GM21447 (cell line): ENCODE results near the gene DUSP23.

Experiments used
- ATAC-seq: cut with Tn5 transposase; IDR thresholded peaks from one replicate; pipeline ENCODE4 v1.9.1; 2021; ENCODE audit not compliant: unreplicated experiment

Gene DUSP23

DNA sequence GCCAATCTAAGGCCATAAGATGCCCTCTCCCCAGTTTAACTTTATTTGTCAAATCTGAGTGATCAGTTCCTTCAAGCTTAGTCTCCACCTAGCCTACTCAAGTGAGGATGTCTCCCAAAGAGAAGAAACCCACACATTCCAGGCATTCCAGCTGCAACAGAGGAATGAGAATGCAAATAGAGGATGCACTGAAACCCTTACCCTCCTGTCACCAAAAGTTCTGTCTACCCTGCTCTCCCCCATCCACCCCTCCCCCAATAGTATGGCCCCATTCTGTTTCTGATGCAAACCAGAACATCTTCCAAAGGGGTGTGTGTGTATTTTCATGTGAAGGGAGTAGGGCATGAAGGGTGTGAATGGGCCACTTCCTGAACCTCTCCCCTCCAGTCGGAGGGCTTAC, 3.0 kb downstream of the DUSP23 start:
- ATAC-seq, result no peak

DNA sequence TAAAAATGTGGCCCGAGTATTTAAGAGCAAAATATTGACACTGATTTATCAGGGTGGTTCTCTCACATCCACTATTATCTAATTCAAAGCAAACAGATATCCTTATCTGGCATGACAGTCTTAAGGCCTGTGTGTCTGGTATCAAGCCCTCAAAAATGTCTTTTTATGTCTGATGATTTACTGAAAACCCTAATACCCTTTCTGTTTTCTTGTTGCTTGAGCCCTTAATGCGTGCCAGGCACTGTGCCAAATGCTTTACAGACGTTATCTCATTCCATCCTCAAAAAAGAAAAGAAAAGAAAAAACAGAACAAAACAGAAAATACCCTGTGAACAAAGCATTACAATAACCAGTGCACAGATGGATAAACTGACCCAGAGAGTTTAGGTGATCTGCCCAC, 5.7 kb downstream of the DUSP23 start:
- no peak for ATAC-seq

DNA sequence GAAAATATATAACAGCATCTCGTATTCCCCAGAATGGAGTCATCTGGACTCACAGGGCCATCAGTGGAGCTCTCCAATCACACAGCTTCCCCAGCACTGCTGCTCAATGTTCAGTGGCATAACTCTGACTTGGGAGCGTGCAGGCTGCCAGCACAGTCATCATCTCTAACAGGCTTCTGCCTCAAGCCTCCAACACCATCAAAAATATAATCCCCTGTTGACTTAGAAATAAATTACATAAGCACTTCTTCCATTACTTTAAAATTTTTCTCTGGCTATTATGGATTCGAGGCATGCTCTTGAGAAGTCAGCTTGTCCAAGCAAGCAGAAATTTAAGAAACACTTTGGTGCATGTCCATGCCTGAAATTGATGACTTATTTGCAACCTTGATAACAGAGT, 6.2 kb downstream of the DUSP23 start:
- no peak for ATAC-seq

DNA sequence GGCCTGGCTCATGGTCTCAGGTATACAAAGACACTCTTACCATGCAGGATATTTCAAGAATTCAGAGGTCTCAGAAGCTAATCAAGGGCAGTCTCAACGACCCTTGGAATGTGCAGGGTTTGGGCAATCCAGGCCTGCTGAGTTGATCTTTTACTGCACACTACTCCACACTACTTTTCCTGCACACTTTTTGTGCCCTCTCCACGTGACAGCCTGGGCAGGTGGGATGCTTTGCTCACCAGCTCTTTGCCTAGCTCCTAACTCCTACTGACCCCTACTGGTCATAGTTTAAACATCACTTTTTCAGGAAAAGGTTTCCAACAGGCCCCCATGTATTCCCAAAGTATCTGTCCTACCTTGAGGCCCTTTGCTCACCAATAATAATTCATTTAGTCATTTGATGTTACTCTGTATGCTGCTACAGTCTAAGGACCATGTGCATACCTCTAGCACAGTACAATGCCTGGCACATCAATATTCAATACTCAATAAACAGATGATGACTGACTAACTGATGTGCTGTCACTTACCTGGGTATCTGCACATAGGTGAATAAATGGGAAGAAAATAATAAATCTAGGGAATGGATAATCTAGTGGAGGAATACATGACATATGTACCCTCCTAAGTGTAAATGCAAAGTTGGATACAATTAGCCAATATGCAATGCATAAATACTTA, 9.6 kb downstream of the DUSP23 start:
- ATAC-seq, result no peak

DNA sequence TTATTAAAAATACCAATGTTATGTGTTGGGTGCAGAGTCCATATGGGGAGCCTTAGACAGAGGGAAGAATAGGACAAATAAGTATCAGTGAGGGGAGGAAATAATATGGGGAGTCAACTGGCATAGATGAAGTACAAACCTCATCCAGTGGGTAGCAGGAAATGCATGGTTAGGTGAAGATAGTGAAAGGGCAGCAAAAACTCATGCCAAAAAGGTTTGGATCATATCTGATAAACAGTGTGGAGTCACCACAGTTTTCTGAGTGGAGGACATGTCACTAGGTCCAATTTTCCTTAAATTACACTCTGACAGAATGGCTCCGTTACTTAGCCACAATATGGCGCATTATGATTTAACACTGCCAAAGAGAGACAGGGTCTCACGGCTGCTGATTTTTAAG, 10.3 kb downstream of the DUSP23 start:
- ATAC-seq, result no peak

DNA sequence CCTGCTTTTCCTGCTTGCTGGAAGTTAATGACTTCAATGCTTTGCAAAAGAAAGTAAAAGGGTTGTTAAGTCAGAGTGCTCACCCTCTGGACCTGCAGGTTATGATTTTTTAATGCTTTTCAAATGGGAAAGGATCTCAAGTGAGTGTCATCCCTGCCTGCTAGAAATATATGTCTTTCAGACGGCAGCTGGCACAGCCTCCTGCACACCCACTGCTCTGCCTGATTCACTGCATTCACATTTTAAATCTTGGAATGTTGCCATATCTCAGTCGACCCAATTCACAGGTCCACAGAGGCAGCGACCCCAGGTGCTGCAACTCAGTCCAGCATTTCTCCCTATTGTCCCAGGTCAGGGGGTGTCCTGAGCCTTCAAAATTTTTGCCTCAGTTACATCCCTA, 10.7 kb downstream of the DUSP23 start:
- no peak for ATAC-seq

DNA sequence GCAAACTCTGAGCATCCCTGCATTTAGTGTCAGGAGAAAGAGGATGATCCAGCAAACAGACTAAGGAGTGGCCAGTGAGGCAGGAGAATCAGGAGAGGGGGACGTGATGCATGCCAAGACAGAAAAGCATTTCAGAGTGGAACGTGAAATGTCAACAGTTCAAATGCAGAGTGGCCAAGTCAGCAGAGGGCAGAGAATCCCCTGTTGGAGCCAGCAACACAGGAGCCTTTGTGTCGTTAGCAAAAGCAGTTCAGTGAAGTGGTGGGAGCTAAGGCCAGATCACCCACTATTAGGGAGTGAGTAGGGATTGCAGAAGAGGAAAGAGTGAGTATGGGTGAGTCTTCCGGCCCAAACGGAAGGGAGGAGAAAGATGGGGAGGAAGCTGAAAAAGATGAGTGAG, 14.8 kb downstream of the DUSP23 start:
- ATAC-seq, result no peak

DNA sequence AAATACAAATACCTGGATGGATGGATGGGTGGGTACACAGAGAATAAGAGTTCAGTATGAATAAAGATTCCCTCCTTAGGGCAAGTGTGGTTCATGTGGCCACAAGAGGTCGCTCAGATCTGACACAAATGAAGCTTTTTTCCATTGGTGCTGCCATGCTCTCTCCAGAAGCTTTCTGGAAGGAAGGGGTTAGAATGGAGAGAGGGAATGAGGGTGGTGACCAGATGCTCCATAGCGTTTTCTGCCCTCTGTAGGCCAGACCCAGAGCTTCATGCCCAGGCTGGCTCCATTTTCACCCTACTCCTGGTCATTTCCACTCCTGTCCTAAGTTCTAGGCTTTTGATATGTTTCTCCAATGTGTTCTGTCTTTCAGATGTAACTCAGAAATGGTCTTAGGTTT, 18.1 kb downstream of the DUSP23 start:
- ATAC-seq, result no peak

DNA sequence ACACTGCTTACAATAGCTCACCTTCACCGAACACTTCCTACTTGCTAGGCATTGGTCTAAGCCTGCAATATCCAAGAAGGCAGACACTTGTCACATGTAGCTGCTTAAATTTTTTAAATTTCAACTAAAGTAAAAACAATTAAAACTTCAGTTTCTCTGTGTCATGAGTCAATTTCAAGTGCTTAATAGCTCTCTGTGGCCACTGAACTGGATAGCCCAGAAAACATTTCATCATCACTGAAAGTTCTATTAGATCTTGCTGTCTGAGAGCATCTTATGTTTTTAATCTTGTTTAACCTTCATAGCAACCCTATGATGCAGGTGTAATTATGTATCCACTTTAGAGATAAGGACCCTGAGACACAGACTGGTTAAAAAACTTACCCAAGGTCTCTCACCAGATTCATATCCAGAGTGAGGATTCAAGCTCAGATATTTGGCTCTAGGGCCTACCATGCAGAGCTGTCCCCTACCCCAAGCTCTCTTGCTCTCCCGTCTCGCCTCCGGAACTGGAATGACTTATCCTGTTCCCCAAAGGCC, 18.8 kb downstream of the DUSP23 start:
- no peak for ATAC-seq

DNA sequence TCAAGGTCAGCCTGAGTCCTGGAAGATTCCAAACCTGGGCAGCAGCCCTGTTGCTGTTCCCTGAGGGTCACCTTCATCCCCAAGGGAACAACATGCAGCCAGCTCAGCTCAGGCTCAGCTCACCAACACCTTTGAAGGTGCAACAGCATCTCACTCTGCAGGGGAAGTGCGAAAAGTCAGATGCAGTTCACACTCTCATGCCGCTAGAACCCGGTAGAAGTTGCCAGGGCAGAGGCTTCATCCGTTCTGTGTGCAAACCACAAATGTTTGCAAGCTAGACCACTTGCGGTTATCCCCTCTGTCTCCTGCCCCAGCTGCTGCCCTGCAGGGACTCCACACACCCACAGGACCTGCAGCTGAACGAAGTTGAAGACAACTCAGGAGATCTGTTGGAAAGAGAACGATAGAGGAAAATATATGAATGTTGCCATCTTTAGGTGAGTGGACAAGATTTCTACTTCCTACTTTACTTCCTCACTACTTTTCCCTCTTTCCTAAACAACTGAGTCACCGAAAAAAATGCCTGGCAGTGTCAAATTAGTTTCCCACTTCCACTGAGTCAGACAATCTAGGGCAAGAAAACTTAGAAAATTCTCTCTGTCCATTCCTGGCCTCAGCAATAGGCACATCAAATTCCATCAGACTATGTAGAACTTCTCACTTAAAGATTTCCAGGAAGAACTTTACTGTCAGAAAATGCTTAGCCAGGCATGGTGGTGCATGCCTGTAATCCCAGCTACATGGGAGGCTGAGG, 19.6 kb downstream of the DUSP23 start:
- no peak for ATAC-seq

DNA sequence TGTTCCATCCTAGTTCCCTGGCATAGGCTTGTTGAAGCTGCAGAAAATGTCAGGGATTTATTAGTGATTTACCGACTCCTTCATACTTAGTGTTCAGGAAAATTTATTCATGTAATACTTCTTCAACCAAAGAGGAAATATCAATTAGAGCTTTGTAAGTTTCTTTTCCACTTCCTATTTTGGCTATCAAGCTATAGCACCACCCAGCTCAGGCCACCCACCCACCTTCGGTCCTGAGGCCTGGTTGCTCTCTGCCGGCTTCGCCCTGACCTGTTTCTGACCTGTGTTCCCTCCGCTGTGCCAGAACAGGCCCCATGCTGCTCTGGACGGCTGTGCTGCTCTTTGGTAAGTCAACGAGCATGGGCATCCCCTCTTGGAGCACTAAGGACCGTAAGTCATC, 21.3 kb downstream of the DUSP23 start, which contains the start of gene FCRL6:
TSS of gene FCRL6 (plus strand) at position 250 of the 400 bp plus-strand sequence. CDS start at position 315, 65 bp downstream.
- no peak for ATAC-seq

DNA sequence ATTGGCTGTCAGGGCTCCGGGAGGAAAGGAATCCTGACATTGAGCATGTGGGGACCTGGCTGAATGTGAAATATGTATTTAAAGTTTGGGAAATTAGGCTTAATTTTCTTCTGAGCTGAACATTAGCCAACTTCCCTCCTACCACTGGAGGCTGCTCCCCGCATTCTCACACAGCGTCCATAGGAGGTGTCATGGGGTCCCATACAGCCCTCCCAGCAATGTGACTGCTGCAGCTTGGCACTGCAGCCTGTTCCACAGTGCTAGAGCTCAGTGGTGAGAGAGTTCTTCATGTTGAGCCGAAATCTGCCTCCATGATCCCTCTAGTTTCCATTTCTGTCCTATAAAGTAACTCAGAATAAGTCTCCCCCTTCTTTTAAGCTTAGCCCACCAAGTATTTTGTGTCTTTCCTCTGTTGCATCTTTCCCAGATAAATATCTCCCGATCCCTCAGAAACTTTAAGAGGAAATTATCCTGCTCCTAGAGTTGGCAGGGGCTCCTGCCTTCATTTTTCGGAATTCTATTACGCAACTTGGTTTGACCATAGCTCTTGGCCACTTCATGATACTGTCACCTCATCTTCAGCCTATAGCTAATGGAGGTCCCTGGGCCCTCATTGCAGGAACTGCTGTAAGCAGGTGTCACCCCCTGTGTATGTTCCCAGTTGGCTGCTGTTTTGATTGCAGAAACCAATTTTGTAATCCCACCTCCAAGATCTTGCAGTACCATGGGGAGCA, 23.4 kb downstream of the DUSP23 start:
- no peak for ATAC-seq

DNA sequence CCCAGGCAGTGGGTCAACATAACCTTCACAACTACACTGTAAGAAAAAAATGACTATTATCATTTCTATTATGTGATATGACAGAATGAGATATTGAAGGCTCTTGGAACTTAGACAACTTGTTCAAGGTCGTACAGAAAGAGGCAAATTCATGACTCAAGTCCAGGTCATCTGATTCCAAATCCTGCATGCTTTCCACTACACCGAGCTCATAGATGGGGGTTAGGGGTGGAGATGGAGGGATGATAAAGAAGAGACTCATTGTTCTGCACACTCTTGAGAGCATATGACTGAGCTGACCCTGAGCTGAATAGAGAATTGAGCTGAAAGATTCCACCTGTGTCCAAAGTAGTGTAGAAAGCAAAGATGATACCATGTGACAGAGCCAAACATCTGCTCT, 24.2 kb downstream of the DUSP23 start:
- ATAC-seq, result no peak

DNA sequence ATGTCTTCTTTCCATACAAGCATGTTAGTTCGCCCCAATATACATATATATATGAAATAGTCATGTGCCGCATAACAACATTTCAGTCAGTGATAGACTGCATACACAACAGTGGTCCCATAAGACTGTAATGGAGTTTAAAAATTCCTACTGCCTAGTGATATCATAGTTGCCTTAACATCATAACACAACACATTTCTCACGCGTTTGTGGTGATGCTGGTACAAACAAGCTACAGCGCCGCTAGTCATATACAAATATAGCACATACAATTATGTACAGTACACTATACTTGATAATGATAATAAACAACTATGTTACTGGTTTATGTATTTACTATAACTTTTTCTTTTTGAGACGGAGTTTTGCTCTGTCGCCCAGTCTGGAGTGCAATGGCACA, 35.2 kb downstream of the DUSP23 start:
- ATAC-seq, result no peak

DNA sequence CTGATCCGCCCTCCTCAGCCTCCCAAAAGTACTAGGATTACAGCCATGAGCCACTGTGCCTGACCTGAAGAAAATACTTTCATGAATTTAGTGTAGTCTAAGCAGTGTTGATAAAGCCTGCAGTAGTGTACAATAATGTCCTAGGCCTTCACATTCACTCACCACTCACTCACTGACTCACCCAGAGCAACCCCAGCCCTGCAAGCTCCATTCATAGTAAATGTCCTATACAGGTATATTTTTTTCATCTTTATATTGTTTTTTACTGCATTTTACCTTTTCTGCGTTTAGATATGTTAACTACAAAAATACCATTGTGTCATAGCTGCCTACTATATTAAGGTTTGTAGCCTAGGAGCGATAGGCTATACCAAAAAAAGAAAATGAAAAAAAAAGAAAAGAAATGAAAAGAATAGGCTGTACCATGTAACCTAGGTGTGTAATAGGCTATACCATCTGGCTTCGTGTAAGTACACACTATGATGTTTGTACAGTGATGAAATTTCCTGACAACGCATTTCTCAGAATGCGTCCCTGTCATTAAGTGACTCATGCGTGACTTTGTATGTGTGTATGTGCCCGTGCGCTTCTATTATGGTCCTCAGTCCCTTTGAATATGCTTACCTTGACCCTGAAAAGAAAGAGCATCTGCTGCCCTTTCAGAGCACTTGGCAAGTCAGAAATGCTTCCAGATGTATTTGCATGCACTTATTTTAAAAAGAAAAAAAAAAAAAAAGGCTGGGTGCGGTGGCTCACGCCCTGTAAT, 36.7 kb downstream of the DUSP23 start:
- no peak for ATAC-seq

DNA sequence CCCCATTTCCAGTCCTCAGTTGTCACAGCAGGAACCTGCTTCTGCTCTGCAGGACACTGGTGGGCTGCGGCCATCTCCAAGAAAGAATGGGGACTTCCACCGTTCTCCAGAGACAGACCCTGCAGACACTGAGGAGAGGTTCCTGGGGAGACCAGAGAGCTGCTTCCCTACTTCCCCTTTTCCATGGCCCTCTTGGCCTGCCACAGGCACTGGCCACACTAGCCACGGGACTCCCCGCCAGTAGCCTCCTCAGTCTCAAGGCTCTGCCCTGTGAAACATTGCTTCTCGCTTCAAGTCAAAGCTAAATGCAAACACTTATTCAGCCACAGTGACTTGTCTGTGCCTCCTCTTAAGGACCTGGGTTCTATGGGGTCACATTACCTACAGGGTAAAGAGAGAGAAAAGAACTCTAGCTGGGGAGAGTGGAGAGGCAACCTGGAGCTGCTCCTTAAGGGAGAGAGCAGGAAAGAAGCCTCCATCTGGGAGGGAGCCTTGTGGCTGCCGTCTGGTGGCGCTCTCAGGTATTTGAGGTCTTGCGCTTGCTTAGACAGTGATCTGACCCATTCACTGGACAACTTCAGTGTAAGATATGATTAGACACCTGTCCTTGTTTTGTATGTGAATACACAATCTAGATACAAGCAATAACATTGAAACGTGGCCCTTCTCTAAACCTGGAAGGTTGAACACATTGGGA, 40.6 kb downstream of the DUSP23 start:
- no peak for ATAC-seq

DNA sequence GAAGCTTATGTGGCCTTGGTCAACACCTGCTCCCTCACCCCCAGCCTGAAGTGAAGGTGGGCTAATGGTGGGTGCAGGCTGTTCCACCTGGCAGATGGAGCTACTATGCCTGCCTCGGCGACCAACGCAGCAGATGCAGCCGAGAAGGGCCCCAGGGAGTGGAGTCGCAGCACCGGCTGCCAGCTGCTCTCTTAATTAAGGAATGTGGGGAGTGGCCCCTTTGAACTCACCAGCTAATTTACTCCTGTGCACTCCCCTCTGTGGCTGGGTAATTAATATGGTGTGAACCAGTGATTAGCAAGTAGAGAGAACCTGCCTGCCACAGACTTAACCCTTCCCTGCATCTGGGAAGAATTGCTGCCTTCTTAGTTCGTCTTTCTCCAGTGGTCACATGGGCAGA, 42.6 kb downstream of the DUSP23 start:
- no peak for ATAC-seq

DNA sequence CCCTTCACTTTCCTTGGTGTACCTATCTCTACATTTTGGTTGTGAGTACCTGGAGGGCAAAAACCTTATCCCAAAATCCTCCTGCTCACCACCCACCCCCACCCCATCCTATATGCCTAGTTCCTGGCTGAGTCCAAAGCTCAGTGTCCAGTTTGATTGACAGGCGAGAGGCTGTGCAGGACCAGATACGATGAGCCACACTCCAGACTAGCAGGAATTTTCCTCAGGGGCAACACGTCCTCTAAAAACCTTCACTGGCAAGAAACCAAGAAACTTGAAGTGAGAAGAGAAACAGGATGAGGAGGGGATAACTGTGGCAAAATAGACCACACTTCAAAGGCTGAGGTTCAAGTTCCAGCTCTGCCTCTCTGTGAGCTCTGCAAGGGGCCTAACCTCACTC, 44.8 kb downstream of the DUSP23 start:
- no peak for ATAC-seq

DNA sequence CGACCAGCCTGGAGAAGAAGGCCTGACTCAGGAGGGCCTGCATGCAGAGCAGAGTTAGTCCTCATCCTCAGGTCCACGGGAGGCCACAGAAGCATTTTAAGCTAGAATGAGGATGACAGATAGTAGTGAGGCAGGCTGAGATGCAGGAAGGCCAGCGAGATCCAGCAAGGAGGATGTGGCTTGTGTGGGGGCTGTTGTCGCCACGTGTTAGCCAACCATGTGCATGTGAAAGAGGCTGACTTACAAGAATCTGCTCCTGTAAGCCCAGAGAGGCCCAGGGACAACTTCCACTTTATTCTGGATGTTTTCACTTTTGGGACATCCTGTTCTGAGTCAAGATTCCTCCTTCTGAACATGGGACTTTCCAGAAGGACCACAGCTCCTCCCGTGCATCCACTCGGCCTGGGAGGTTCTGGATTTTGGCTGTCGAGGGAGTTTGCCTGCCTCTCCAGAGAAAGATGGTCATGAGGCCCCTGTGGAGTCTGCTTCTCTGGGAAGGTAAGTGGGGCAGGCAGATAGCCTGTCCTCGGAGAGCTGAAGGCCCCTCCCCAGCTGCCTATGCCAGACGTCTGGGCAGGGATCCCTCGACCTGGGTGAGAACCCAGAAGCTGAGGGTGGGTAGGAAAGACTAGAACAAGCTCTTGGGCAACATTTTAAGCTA, 45.8 kb downstream of the DUSP23 start, which contains the start of gene SLAMF8:
TSS of gene SLAMF8 (plus strand) at position 433 of the 661 bp plus-strand sequence. CDS start at position 459, 26 bp downstream.
- peak; percentile 52 for ATAC-seq

DNA sequence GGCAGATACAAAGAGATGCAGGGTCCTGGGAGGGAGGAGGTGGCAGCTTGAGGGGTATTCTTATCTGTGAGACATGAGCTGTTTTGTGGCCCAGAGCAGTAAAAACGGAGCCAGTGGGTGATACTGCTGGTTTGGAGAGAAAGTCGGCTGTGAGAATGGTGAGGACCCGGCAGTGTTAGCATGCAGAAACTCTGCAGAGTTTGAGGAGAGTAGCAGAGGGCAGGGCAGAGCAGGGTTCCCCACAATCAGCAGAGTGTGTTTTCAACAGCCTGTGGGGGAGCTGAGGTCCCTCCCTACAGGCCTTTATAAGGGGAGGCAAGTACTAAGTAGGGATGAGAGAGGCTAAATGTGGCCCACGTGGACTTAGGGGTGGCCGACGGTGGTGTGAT, 46.3 kb downstream of the DUSP23 start:
- ATAC-seq, result no peak
